Trophoblast cell (in vitro differentiated cells and primary cell): ENCODE results near the gene SMARCD3. TPM values are rescaled to one million over a fixed set of nuclear protein-coding genes. Genes with fewer than 3 reads are reported as not detected.

Experiments
- DNase-seq, 2 donors: peaks; one replicate each; pipeline ENCODE4 v3.0.0-alpha.2; 2016
- H2AFZ ChIP-seq: 2 replicates; pipeline ENCODE4 v1.6.1; 2013; ENCODE audit warnings: low read length, moderate library complexity, mild to moderate bottlenecking; ENCODE audit not compliant: insufficient read depth, poor library complexity
- H2AK5ac ChIP-seq: 2 replicates; pipeline ENCODE4 v1.6.1; 2013; ENCODE audit warnings: mild to moderate bottlenecking, low read length
- H2BK120ac ChIP-seq: 2 replicates; pipeline ENCODE4 v1.6.1; 2013; ENCODE audit warnings: low read length, mild to moderate bottlenecking, moderate library complexity; ENCODE audit not compliant: insufficient read depth, poor library complexity
- H2BK12ac ChIP-seq: 2 replicates; pipeline ENCODE4 v1.6.1; 2013; ENCODE audit warnings: mild to moderate bottlenecking, low read length, moderate library complexity
- H2BK5ac ChIP-seq: 2 replicates; pipeline ENCODE4 v1.6.1; 2013; ENCODE audit warnings: low read length, low read depth, moderate library complexity, mild to moderate bottlenecking; ENCODE audit not compliant: poor library complexity
- H3K14ac ChIP-seq: 2 replicates; pipeline ENCODE4 v1.6.1; 2013; ENCODE audit warnings: mild to moderate bottlenecking, low read length
- H3K18ac ChIP-seq: 2 replicates; pipeline ENCODE4 v1.6.1; 2013; ENCODE audit warnings: mild to moderate bottlenecking, low read length
- H3K23ac ChIP-seq: 2 replicates; pipeline ENCODE4 v1.6.1; 2013; ENCODE audit warnings: low read length
- H3K27ac ChIP-seq: 2 replicates; pipeline ENCODE4 v1.5.1; 2013; ENCODE audit warnings: low read depth, mild to moderate bottlenecking, inconsistent platforms, low read length, moderate library complexity
- H3K27me3 ChIP-seq: 2 replicates; pipeline ENCODE4 v1.6.1; 2013; ENCODE audit warnings: inconsistent platforms, mild to moderate bottlenecking, low read length, moderate library complexity; ENCODE audit not compliant: insufficient read depth
- H3K36me3 ChIP-seq, 2 experiments: 1 replicate in 1 of 2; 2 replicates in 1 of 2; pipeline ENCODE4 v1.6.1; 2013; ENCODE audit warnings: low read length in 2 of 2, mild to moderate bottlenecking in 2 of 2, moderate library complexity in 1 of 2; ENCODE audit not compliant: insufficient read depth in 2 of 2, control insufficient read depth in 1 of 2
- H3K4ac ChIP-seq: 2 replicates; pipeline ENCODE4 v1.6.1; 2013; ENCODE audit warnings: low read depth, mild to moderate bottlenecking, low read length, moderate library complexity
- H3K4me1 ChIP-seq, 2 experiments: 1 replicate in 1 of 2; 2 replicates in 1 of 2; pipeline ENCODE4 v1.6.1; 2013; ENCODE audit warnings: low read length in 2 of 2, mild to moderate bottlenecking in 2 of 2, moderate library complexity in 1 of 2; ENCODE audit not compliant: insufficient read depth in 2 of 2, control insufficient read depth in 1 of 2
- H3K4me2 ChIP-seq: 2 replicates; pipeline ENCODE4 v1.6.1; 2013; ENCODE audit warnings: inconsistent platforms, mild to moderate bottlenecking, low read length, moderate library complexity
- H3K4me3 ChIP-seq: 2 replicates; pipeline ENCODE4 v1.5.1; 2013; ENCODE audit warnings: mild to moderate bottlenecking, low read depth, low read length, inconsistent platforms
- H3K79me1 ChIP-seq: one replicate; pipeline ENCODE4 v1.6.1; 2013; ENCODE audit warnings: low read length
- H3K79me2 ChIP-seq: 2 replicates; pipeline ENCODE4 v1.6.1; 2013; ENCODE audit warnings: low read length, mild to moderate bottlenecking; ENCODE audit not compliant: control insufficient read depth, insufficient read depth, poor library complexity
- H3K9ac ChIP-seq: 2 replicates; pipeline ENCODE4 v1.6.1; 2013; ENCODE audit warnings: mild to moderate bottlenecking, low read length
- H3K9me3 ChIP-seq: 2 replicates; pipeline ENCODE4 v1.6.1; 2013; ENCODE audit warnings: low read depth, mild to moderate bottlenecking, control low read depth, inconsistent platforms, low read length; ENCODE audit not compliant: insufficient read depth
- H4K12ac ChIP-seq: 2 replicates; pipeline ENCODE4 v1.6.1; 2013; ENCODE audit warnings: low read depth, mild to moderate bottlenecking, low read length, moderate library complexity
- H4K8ac ChIP-seq: 2 replicates; pipeline ENCODE4 v1.6.1; 2013; ENCODE audit warnings: low read depth, mild to moderate bottlenecking, low read length, moderate library complexity
- H4K91ac ChIP-seq: one replicate; pipeline ENCODE4 v1.6.1; 2013; ENCODE audit warnings: low read depth, mild to moderate bottlenecking, low read length, moderate library complexity
- WGBS: extraction: QIAGEN DNeasy Blood & Tissue Kit; methylation state at CpG from one replicate; pipeline ENCODE4 v1.1.7; 2013; ENCODE audit warnings: missing lambda C conversion rate; ENCODE audit not compliant: insufficient read length, insufficient coverage; ENCODE audit errors: extremely low coverage; 5-methylcytosine and 5-hydroxymethylcytosine counted together
- polyA plus RNA-seq: library from polyadenylated mRNA; stranded (reverse); fragments of 200-250 nt; gene quantifications from 2 replicates; pipeline ENCODE4 v1.2.3, GENCODE V29; 2013

SMARCD3 gene
- polyA plus RNA-seq = 11.3 and 11.7 TPM in 2 replicates

GRCh38 chr7:151248346-151249033 lies at the start of gene SMARCD3:
Gene SMARCD3 (minus strand): TSS chr7:151248694. CDS start chr7:151248562, 132 bp downstream.
- H3K23ac ChIP-seq = no peak within 1 kb of the TSS
- no CpG with 5 or more reads among the region's 71 CpGs for WGBS

GRCh38 chr7:151296202-151296992 lies 47.9 kb upstream of the SMARCD3 start:
- no peak for DNase-seq
- H3K36me3 ChIP-seq = no peaks in the 10 kb centered on the region
- no peak overlapping the region for H3K4me2 ChIP-seq
- H4K8ac ChIP-seq = no peak overlapping the region
- no peak overlapping the region for H2BK120ac ChIP-seq
- no peaks in the 10 kb centered on the region for H3K27me3 ChIP-seq
- no peaks in the 10 kb centered on the region for H3K79me1 ChIP-seq
- no peak overlapping the region for H2BK5ac ChIP-seq
- no peak overlapping the region for H2BK12ac ChIP-seq
- H4K91ac ChIP-seq = no peak overlapping the region
- H3K23ac ChIP-seq = no peak overlapping the region
- no peak overlapping the region for H2AK5ac ChIP-seq
- no peak overlapping the region for H4K12ac ChIP-seq
- H3K4ac ChIP-seq = no peak overlapping the region
- no peak overlapping the region for H3K9ac ChIP-seq
- no peak overlapping the region for H2AFZ ChIP-seq
- WGBS = no CpG with 5 or more reads among the region's 3 CpGs
- no peak overlapping the region for H3K18ac ChIP-seq
- H3K4me1 ChIP-seq = no peaks in the 10 kb centered on the region
- no peak overlapping the region for H3K4me3 ChIP-seq
- H3K9me3 ChIP-seq = peaks cover 11% of the 10 kb centered on the region
- no peak overlapping the region for H3K27ac ChIP-seq
- H3K79me2 ChIP-seq = no peaks in the 10 kb centered on the region
- H3K14ac ChIP-seq = no peak overlapping the region

More at GRCh38 chr7:151248346-151249033, at the start of gene SMARCD3:
- H2BK120ac ChIP-seq = peak within 1 kb of the TSS; percentile 80
- H2AK5ac ChIP-seq = peak within 1 kb of the TSS; percentile 19
- peak within 1 kb of the TSS; percentile 66 for H4K8ac ChIP-seq
- peak within 1 kb of the TSS; percentile 90 for H3K27ac ChIP-seq
- peak within 1 kb of the TSS; percentile 65 for H2BK5ac ChIP-seq
- peak; percentile 34 to 64 for DNase-seq
- peak within 1 kb of the TSS; percentile 44 for H2BK12ac ChIP-seq
- H3K18ac ChIP-seq = peak within 1 kb of the TSS; percentile 78
- peak within 1 kb of the TSS; percentile 64 for H3K4me3 ChIP-seq
- peak within 1 kb of the TSS; percentile 38 for H4K91ac ChIP-seq
- peak within 1 kb of the TSS; percentile 71 for H3K4ac ChIP-seq
- peak within 1 kb of the TSS; percentile 87 for H2AFZ ChIP-seq
- no peaks in the 10 kb centered on the region for H3K36me3 ChIP-seq
- peak within 1 kb of the TSS; percentile 91 for H3K4me2 ChIP-seq
- peaks cover 30% of the 10 kb centered on the region for H3K79me1 ChIP-seq
- H3K4me1 ChIP-seq = peaks cover 23 to 61% of the 10 kb centered on the region in 2 experiments
- peak within 1 kb of the TSS; percentile 61 for H3K14ac ChIP-seq
- peak within 1 kb of the TSS; percentile 11 for H4K12ac ChIP-seq
- H3K9me3 ChIP-seq = no peaks in the 10 kb centered on the region
- H3K79me2 ChIP-seq = peaks cover 9% of the 10 kb centered on the region
- H3K27me3 ChIP-seq = peaks cover 6% of the 10 kb centered on the region
- peak within 1 kb of the TSS; percentile 6 for H3K9ac ChIP-seq

GRCh38 chr7:151292850-151293249 lies 44.4 kb upstream of the SMARCD3 start:
- WGBS = no CpG with 5 or more reads among the region's 3 CpGs
- H3K36me3 ChIP-seq = no peaks in the 10 kb centered on the region
- H3K18ac ChIP-seq = no peak overlapping the region
- no peak overlapping the region for H3K4me3 ChIP-seq
- no peak overlapping the region for H3K4ac ChIP-seq
- H3K79me2 ChIP-seq = no peaks in the 10 kb centered on the region
- no peak overlapping the region for H2AK5ac ChIP-seq
- H3K27me3 ChIP-seq = no peaks in the 10 kb centered on the region
- H2BK5ac ChIP-seq = no peak overlapping the region
- no peak overlapping the region for H3K23ac ChIP-seq
- H3K9me3 ChIP-seq = no peaks in the 10 kb centered on the region
- H3K4me2 ChIP-seq = no peak overlapping the region
- H3K9ac ChIP-seq = no peak overlapping the region
- H4K91ac ChIP-seq = no peak overlapping the region
- no peak overlapping the region for H4K8ac ChIP-seq
- H4K12ac ChIP-seq = no peak overlapping the region
- H3K14ac ChIP-seq = no peak overlapping the region
- H3K4me1 ChIP-seq = no peaks in the 10 kb centered on the region
- H3K79me1 ChIP-seq = no peaks in the 10 kb centered on the region
- no peak overlapping the region for H2BK120ac ChIP-seq
- H2AFZ ChIP-seq = no peak overlapping the region
- H3K27ac ChIP-seq = no peak overlapping the region
- no peak for DNase-seq
- no peak overlapping the region for H2BK12ac ChIP-seq

GRCh38 chr7:151291206-151291605 lies 42.7 kb upstream of the SMARCD3 start:
- Histone ChIP-seq H3K27me3 (no peaks in the 10 kb centered on the region), H3K4me1 (no peaks in the 10 kb centered on the region), H3K23ac (no peak overlapping the region), H4K8ac (no peak overlapping the region), H2BK120ac (no peak overlapping the region), H3K27ac (no peak overlapping the region), H4K91ac (no peak overlapping the region), H3K18ac (no peak overlapping the region), H4K12ac (no peak overlapping the region), H3K14ac (no peak overlapping the region), H2AFZ (no peak overlapping the region), H3K4ac (no peak overlapping the region), H3K36me3 (no peaks in the 10 kb centered on the region), H2AK5ac (no peak overlapping the region), H3K79me1 (no peaks in the 10 kb centered on the region), H2BK12ac (no peak overlapping the region), H3K9ac (no peak overlapping the region), H3K4me3 (no peak overlapping the region), H3K9me3 (no peaks in the 10 kb centered on the region), H3K4me2 (no peak overlapping the region), H2BK5ac (no peak overlapping the region), H3K79me2 (no peaks in the 10 kb centered on the region)
- DNase-seq = no peak
- WGBS = no CpG with 5 or more reads among the region's 2 CpGs
